Pancreas (tissue), 10 donors: ENCODE results near the gene MBL2. TPM values are rescaled to one million over a fixed set of nuclear protein-coding genes. Genes with fewer than 3 reads are reported as not detected.
A peak's percentile ranks its signal among the peaks of the same experiment; 100 is the strongest.

ENCODE experiments used
- ATAC-seq, 4 donors: fragments of 200-7000 bp; cut with Tn5 transposase; one replicate each; pipeline versions ENCODE4 v1.8.0 to v1.9.1; 2020; ENCODE audit warnings: mild to moderate bottlenecking in 4 of 4, moderate library complexity in 4 of 4
- DNase-seq, 6 donors: peaks; one replicate each; pipeline ENCODE4 v3.0.0-alpha.2; 2020
- FAIRE-seq: peaks from 2 replicates; lab custom pipeline; 2012; peaks lifted over from hg19 to GRCh38; lab: Jason Lieb, UNC
- H3K27ac ChIP-seq, 4 donors: fragments of 200-600 bp; sonication (generic); 1 replicate in 3 of 4; 2 replicates in 1 of 4; pipeline versions ENCODE4 v1.5.0 to v1.8.0; 2020
- H3K27me3 ChIP-seq, 4 donors: fragments of 200-600 bp; one replicate each; pipeline ENCODE4 v1.8.0; 2021
- H3K36me3 ChIP-seq, 3 donors: fragments of 200-600 bp; sonication (generic) in 1 of 3; one replicate each; pipeline versions ENCODE4 v1.5.0 to v1.8.0; 2020 to 2021
- H3K4me1 ChIP-seq, 3 donors: fragments of 200-600 bp; one replicate each; pipeline ENCODE4 v1.8.0; 2021
- H3K4me3 ChIP-seq, 4 donors: fragments of 200-600 bp; sonication (generic) in 2 of 4; one replicate each; pipeline versions ENCODE4 v1.5.0 to v1.8.0; 2020 to 2021
- H3K9me3 ChIP-seq, 4 donors: fragments of 200-600 bp; one replicate each; pipeline ENCODE4 v1.8.0; 2021
- WGBS, 2 donors: extraction: QIAGEN DNeasy Blood & Tissue Kit; methylation state at CpG; one replicate each; pipeline ENCODE4 v1.1.7; 2013; 5-methylcytosine and 5-hydroxymethylcytosine counted together
- intact Hi-C, 3 donors: fragments of 100-400 bp; cut with DNase I; formaldehyde crosslinking; loops; one replicate each; pipeline versions ENCODE4 v1.11.1 to v1.14.2; 2022
- polyA plus RNA-seq, 2 donors: library from polyadenylated mRNA; stranded (reverse); fragments of 200-250 nt; gene quantifications; one replicate each; pipeline ENCODE4 v1.2.3, GENCODE V29; 2013
- total RNA-seq, 6 donors: library from RNA; stranded (reverse); fragmentation: NEBNext Ultra II Directional in 4 of 6; extraction: Animal tissue kit (Norgen Biotek cat#: 25700) in 4 of 6; gene quantifications; one replicate each; pipeline versions ENCODE4 v1.2.1 to v1.2.4, GENCODE V29; 2021 to 2023
- TF ChIP-seq, protein P1 (sequence below), 4 donors: fragments of 200-600 bp; sonication (generic) in 3 of 4; IDR thresholded peaks; one replicate each; pipeline versions ENCODE4 v1.5.0 to v1.8.0; 2021; ENCODE audit warnings: antibody characterized with exemption in 4 of 4
- donor health status: healthy with polysubstance abuse.
- donor health status: DM: no; HTN: no; CAD: no; lungs with moderate emphysema.
- donor health status: DM: no; HTN: no; CAD: no.
- donor health status: control.
- donor health status: control.
- donor health status: Bipolar disorder and iron deficiency.
- donor health status: DM: yes; HTN: yes; CAD: no.
- donor health status: DM: no; HTN: no; CAD: no.
- donor health status: DM: no; HTN: no; CAD: no.
- donor health status: DM: yes; HTN: yes; CAD: no.

The MBL2 gene
- total and polyA plus RNA-seq, 8 donors = 0.09 TPM; not detected in 7

GRCh38 chr10:52757773-52758172 is 14.8 kb downstream of the MBL2 start:
- TF ChIP-seq, protein P1, sequence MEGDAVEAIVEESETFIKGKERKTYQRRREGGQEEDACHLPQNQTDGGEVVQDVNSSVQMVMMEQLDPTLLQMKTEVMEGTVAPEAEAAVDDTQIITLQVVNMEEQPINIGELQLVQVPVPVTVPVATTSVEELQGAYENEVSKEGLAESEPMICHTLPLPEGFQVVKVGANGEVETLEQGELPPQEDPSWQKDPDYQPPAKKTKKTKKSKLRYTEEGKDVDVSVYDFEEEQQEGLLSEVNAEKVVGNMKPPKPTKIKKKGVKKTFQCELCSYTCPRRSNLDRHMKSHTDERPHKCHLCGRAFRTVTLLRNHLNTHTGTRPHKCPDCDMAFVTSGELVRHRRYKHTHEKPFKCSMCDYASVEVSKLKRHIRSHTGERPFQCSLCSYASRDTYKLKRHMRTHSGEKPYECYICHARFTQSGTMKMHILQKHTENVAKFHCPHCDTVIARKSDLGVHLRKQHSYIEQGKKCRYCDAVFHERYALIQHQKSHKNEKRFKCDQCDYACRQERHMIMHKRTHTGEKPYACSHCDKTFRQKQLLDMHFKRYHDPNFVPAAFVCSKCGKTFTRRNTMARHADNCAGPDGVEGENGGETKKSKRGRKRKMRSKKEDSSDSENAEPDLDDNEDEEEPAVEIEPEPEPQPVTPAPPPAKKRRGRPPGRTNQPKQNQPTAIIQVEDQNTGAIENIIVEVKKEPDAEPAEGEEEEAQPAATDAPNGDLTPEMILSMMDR (IDR thresholded peaks at IDR 0.05) = no peak
- WGBS, 2 donors = 63 to 65% methylated on average over 6 of the region's 6 CpGs
- FAIRE-seq = no peak
- no peak for ATAC-seq
- H3K4me3 ChIP-seq = no peak overlapping the region
- no peak for DNase-seq
- intact Hi-C loops = no loop called here
- no peak overlapping the region for H3K27ac ChIP-seq
- no peaks in the 10 kb centered on the region for H3K27me3 ChIP-seq
- no peaks in the 10 kb centered on the region for H3K36me3 ChIP-seq
- no peaks in the 10 kb centered on the region for H3K9me3 ChIP-seq
- H3K4me1 ChIP-seq = no peaks in the 10 kb centered on the region

DNA sequence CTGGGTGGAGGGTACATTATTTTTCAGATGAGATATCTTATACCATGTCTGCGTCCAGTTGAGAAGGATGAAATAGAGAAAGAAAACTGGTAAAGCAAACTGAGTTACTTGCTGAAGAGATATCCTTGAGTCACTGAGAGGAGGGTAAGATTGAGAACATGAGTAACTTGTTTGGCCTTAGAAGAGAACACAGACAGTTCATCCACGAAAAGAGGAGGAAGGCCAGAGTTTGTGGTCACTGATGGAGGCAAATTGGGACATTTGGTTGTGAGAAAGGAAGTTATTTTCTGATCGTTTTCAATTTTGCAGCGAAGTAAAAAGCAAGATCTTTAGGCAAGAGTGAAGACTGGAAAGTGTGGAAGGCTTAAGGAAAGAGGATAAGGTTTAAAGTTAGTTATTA is 15.6 kb downstream of the MBL2 start:
- intact Hi-C loops = no loop called here
- H3K27me3 ChIP-seq = no peaks in the 10 kb centered on the region
- no peaks in the 10 kb centered on the region for H3K9me3 ChIP-seq
- FAIRE-seq (no peak), ATAC-seq (peak in 1 of 4 donors; percentile 27), DNase-seq (no peak)
- H3K36me3 ChIP-seq = no peaks in the 10 kb centered on the region
- H3K27ac ChIP-seq = no peak overlapping the region
- 53 to 64% methylated on average over 4 of the region's 4 CpGs for WGBS, 2 donors
- no peaks in the 10 kb centered on the region for H3K4me1 ChIP-seq
- TF ChIP-seq, protein P1 (IDR thresholded peaks at IDR 0.05) = no peak
- no peak overlapping the region for H3K4me3 ChIP-seq

DNA sequence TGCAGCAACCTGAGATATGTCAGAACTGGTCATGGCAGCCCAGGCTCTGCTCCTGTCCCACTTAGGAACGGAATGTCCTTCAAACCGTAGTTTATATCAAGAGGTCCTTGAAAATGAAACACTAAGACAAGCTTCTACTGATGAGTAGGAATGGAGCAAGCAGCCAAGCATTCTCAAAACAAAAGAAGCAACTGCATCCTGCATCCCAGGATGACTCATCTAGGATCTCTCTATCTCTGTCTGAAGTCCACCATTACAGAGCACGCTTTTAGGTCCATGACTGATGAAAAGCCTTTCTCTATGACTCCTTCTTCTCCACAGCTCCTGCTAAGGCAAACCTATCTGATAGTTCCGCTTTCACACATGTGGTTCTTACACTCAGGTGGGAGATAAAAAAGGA is 16.3 kb downstream of the MBL2 start:
- ATAC-seq (no peak), DNase-seq (no peak), FAIRE-seq (no peak)
- TF ChIP-seq, protein P1 (IDR thresholded peaks at IDR 0.05) = no peak
- Histone ChIP-seq H3K36me3 (no peaks in the 10 kb centered on the region), H3K4me3 (no peak overlapping the region), H3K27ac (no peak overlapping the region), H3K4me1 (no peaks in the 10 kb centered on the region), H3K27me3 (no peaks in the 10 kb centered on the region), H3K9me3 (no peaks in the 10 kb centered on the region)
- intact Hi-C loops = no loop called here
- WGBS, 2 donors = 71 to 77% methylated on average over 4 of the region's 4 CpGs

DNA sequence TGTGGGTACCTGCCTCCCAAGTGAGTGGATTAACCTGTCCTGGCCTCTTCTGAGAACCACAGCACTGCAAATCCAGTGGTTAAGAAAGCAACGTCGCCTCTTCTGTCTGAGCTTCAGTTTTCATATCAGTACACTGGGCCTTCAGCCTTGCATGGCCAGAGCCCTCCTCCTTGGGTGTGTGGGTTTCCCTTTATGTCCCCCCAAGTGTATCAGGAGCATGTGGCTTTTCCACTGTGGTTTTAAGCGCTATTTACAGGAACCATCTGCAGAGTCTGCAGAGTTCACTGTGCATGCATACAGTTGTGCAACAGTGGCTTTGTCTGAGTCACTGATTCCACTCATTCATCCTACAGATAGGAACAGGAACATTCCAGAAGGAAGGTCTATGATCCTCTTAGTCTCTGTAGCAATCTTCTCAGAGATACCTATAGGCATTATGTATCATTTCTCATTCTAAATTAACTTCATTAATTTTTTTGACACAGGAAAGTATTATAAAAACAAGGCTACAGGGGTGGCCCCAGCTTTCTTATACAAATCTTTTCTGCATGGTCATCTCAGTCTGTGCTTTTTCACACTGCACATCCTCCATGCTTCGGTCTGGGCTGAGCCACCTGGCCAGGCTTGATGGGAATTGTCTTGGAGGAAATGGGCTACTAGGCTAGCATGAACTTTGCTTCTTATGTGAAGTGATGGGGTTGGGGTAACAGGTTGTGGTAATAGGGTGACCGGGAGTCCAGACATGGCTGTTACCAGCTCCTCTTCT is 17.1 kb downstream of the MBL2 start:
- peak in 1 of 6 donors; percentile 31 for DNase-seq
- WGBS, 2 donors = 82 to 86% methylated on average over 5 of the region's 5 CpGs
- intact Hi-C loops = no loop called here
- Histone ChIP-seq H3K36me3 (no peaks in the 10 kb centered on the region), H3K27me3 (no peaks in the 10 kb centered on the region), H3K9me3 (no peaks in the 10 kb centered on the region), H3K27ac (peak overlapping the region in 1 of 4 donors; percentile 33), H3K4me1 (no peaks in the 10 kb centered on the region), H3K4me3 (no peak overlapping the region)
- ATAC-seq = peak in 2 of 4 donors; percentile 66 to 85
- TF ChIP-seq, protein P1 (IDR thresholded peaks at IDR 0.05) = no peak
- no peak for FAIRE-seq

GRCh38 chr10:52752801-52753445 is 19.7 kb downstream of the MBL2 start:
- intact Hi-C loops = no loop called here
- TF ChIP-seq, protein P1 (IDR thresholded peaks at IDR 0.05) = no peak
- Histone ChIP-seq H3K27me3 (no peaks in the 10 kb centered on the region), H3K4me1 (no peaks in the 10 kb centered on the region), H3K36me3 (no peaks in the 10 kb centered on the region), H3K9me3 (no peaks in the 10 kb centered on the region), H3K27ac (no peak overlapping the region), H3K4me3 (no peak overlapping the region)
- ATAC-seq (no peak), DNase-seq (no peak), FAIRE-seq (no peak)
- WGBS, 2 donors = 80 to 82% methylated on average over 3 of the region's 3 CpGs
